Mesothelial cell of epicardium (in vitro differentiated cells): ENCODE data around the gene KCNH8. TPM values are rescaled to one million over a fixed set of nuclear protein-coding genes. Genes with fewer than 3 reads are reported as not detected.
"Not testable (repeated sequence)": the region's sequence is repeated elsewhere in the genome, so short reads cannot be mapped to it uniquely, and the experiment has no call there.

Experiments
- DNase-seq, 2 experiments: peaks; one replicate each; pipeline ENCODE4 v3.0.0; 2021; ENCODE audit warnings: low spot score in 2 of 2; ENCODE audit not compliant: unreplicated experiment in 2 of 2
- H3K27ac Mint-ChIP-seq: 2 replicates; pipeline ENCODE4 v1.8.0; 2021; ENCODE audit warnings: mixed read lengths
- H3K27me3 Mint-ChIP-seq: 2 replicates; pipeline ENCODE4 v1.8.0; 2021; ENCODE audit warnings: low read depth, mixed read lengths
- H3K36me3 Mint-ChIP-seq: 2 replicates; pipeline ENCODE4 v1.8.0; 2021; ENCODE audit warnings: mixed read lengths
- H3K4me1 Mint-ChIP-seq: 2 replicates; pipeline ENCODE4 v1.8.0; 2021; ENCODE audit warnings: mixed read lengths
- H3K4me3 Mint-ChIP-seq: 2 replicates; pipeline ENCODE4 v1.8.0; 2021; ENCODE audit warnings: mild to moderate bottlenecking, moderate library complexity, mixed read lengths
- H3K9me3 Mint-ChIP-seq: 2 replicates; pipeline ENCODE4 v1.8.0; 2021; ENCODE audit warnings: mixed read lengths
- total RNA-seq: library from RNA; stranded (reverse); gene quantifications from 3 replicates; pipeline ENCODE4 v1.2.1, GENCODE V29; 2021
- TF ChIP-seq, protein P1 (sequence below): fragments of 200-600 bp; sonication (generic); IDR thresholded peaks from one replicate; pipeline ENCODE4 v1.5.0; 2021; ENCODE audit warnings: antibody characterized with exemption; ENCODE audit not compliant: unreplicated experiment

Gene KCNH8
- total RNA-seq, 1 donor from 2014 or later = 1.6 TPM

DNA sequence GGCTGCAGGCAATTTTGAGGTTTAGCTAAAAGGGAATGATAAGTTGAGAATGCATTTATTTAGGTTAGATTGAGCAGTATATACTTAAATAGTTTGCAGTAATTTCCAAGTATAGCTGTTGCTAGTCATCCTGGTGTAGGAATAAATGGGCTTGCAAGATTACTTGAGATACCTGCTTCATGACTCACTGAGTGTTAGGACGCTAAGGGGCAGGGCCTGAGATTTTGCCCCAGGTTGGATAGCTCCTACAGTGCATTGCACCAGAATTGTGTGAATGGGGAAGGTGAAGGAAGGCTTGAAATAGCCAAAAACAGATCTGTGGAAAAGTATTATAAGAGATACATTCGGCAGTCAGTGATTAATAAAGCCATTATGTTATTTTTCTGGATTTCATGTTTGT lies 72.8 kb downstream of the KCNH8 start:
- TF ChIP-seq, protein P1, sequence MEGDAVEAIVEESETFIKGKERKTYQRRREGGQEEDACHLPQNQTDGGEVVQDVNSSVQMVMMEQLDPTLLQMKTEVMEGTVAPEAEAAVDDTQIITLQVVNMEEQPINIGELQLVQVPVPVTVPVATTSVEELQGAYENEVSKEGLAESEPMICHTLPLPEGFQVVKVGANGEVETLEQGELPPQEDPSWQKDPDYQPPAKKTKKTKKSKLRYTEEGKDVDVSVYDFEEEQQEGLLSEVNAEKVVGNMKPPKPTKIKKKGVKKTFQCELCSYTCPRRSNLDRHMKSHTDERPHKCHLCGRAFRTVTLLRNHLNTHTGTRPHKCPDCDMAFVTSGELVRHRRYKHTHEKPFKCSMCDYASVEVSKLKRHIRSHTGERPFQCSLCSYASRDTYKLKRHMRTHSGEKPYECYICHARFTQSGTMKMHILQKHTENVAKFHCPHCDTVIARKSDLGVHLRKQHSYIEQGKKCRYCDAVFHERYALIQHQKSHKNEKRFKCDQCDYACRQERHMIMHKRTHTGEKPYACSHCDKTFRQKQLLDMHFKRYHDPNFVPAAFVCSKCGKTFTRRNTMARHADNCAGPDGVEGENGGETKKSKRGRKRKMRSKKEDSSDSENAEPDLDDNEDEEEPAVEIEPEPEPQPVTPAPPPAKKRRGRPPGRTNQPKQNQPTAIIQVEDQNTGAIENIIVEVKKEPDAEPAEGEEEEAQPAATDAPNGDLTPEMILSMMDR = no peak
- Mint-ChIP-seq H3K4me3 (no peak overlapping the region), H3K27me3 (no peaks in the 10 kb centered on the region), H3K36me3 (no peaks in the 10 kb centered on the region), H3K27ac (no peak overlapping the region), H3K4me1 (peaks cover 25% of the 10 kb centered on the region), H3K9me3 (no peaks in the 10 kb centered on the region)
- DNase-seq = no peak

DNA sequence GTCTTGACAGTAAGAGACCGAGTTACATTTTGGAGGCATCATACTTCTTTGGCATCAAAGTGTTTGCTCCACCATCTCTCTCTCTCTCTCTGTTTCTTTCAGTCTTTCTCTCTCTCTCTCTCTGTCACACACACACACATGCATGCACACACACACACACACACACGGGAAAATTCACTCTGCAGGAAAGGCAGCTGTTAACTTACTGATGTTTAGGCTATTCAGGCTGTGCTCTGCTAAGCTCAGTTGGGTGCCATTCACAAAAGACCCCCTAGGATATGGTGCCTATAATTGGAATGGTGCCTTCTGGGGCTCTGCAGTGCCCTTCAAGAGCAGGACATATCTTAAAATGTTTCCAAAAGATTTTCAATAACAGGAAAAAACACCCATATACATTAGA lies 78.2 kb downstream of the KCNH8 start:
- no peak for DNase-seq
- no peak overlapping the region for H3K27ac Mint-ChIP-seq
- no peaks in the 10 kb centered on the region for H3K27me3 Mint-ChIP-seq
- no peaks in the 10 kb centered on the region for H3K9me3 Mint-ChIP-seq
- H3K4me3 Mint-ChIP-seq = no peak overlapping the region
- H3K36me3 Mint-ChIP-seq = no peaks in the 10 kb centered on the region
- TF ChIP-seq, protein P1 = no peak
- peaks cover 27% of the 10 kb centered on the region for H3K4me1 Mint-ChIP-seq

DNA sequence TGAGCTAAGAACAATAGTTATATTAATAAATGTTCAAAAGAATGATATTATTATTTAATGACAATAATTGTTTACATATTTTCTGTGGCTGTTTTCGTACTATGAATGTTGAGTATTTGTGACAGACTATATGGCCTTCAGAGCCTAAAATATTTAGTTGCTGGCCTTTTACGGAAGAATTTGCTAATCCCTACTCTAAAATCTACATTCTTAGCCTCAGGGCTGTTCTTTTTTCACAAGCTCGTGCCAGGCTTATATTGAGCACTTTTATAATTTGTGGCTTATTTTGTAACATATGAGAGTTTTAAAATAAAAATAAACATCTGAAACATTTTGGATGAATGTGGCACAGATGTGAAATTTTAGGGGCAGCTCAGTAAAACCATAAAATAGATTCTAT lies 79.9 kb downstream of the KCNH8 start:
- TF ChIP-seq, protein P1 = no peak
- DNase-seq = no peak
- Mint-ChIP-seq H3K27ac (no peak overlapping the region), H3K36me3 (no peaks in the 10 kb centered on the region), H3K9me3 (no peaks in the 10 kb centered on the region), H3K4me3 (no peak overlapping the region), H3K27me3 (no peaks in the 10 kb centered on the region), H3K4me1 (peaks cover 30% of the 10 kb centered on the region)

DNA sequence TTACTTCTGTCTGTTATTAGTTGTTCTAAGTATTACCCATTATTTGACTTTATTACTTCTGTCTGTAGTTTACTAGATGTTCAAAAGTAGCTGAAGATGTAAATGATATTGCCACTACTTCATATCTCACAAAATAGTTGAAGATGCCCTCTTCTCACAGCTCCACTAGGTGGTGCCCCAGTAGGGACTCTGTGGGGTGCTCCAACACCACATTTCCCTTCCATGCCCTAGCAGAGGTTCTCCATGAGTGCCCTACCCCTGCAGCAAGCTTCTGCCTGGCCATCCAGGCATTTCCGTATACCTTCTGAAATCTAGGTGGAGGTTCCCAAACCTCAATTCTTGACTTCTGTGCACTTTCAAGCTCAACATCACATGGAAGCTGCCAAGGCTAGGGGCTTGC lies 80.8 kb downstream of the KCNH8 start:
- peaks cover 25% of the 10 kb centered on the region for H3K4me1 Mint-ChIP-seq
- no peak for DNase-seq
- H3K27ac Mint-ChIP-seq = no peak overlapping the region
- H3K9me3 Mint-ChIP-seq = no peaks in the 10 kb centered on the region
- H3K27me3 Mint-ChIP-seq = no peaks in the 10 kb centered on the region
- H3K4me3 Mint-ChIP-seq = no peak overlapping the region
- H3K36me3 Mint-ChIP-seq = no peaks in the 10 kb centered on the region
- TF ChIP-seq, protein P1 = no peak

DNA sequence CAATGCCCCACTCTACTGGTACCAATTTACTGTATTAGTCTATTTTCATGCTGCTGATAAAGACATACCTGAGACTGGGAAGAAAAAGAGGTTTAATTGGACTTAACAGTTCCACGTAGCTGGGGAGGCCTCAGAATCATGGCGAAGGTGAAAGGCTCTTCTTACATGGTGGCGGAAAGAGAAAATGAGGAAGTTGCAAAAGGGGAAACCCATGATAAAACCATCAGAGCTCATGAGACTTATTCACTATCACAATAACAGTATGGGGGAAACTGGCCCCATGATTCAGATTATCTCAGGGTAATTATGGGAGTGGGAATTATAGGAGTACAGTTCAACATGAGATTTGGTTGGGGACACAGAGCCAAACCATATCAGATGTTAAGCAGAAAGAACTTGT lies 81.6 kb downstream of the KCNH8 start:
- DNase-seq, H3K4me3 Mint-ChIP-seq, H3K9me3 Mint-ChIP-seq, H3K27me3 Mint-ChIP-seq, H3K36me3 Mint-ChIP-seq, H3K27ac Mint-ChIP-seq: not testable (repeated sequence)
- peaks cover 17% of the 10 kb centered on the region for H3K4me1 Mint-ChIP-seq

DNA sequence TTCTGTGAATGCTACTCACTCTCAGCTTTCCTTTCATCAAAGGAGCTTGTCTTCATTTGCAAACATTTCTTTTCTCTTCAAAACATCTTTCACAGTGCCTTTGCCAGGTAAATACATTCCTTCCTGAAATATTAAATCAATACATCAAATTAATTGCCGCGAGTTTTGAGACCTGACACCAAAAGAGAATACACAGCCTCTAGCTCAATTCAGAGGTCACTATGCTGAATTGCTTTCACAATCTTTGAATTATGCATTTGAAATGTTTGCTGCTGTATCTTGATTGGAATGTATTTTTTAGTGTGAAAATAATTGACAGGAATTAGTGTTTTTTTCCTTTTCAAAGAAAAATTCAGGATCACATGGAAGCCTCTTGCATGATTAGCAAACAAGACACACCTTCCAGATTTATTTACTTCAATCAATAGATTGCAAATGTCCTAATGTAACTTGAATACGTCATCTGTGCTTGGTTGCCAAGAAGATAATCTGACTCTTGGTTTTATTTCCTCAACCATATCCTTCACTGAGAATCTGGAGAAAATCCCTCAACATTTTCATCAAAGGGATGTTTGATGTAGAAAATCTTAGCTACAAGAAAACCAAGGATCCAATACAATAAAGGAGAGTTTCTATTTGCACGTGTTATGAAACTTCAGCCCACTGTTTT lies 83.6 kb downstream of the KCNH8 start:
- H3K9me3 Mint-ChIP-seq = peaks cover 4% of the 10 kb centered on the region
- H3K27ac Mint-ChIP-seq = no peak overlapping the region
- no peaks in the 10 kb centered on the region for H3K36me3 Mint-ChIP-seq
- TF ChIP-seq, protein P1 = no peak
- peaks cover 20% of the 10 kb centered on the region for H3K4me1 Mint-ChIP-seq
- no peaks in the 10 kb centered on the region for H3K27me3 Mint-ChIP-seq
- DNase-seq = no peak
- H3K4me3 Mint-ChIP-seq = no peak overlapping the region
